Fibroblast of the aortic adventitia (primary cell): ENCODE results near the gene TMEM270. TPM values are rescaled to one million over a fixed set of nuclear protein-coding genes. Genes with fewer than 3 reads are reported as not detected.
A peak's percentile ranks its signal among the peaks of the same experiment; 100 is the strongest.

ENCODE experiments used
- DNase-seq: peaks from one replicate; pipeline ENCODE4 v3.0.0-alpha.2; 2010; ENCODE audit warnings: low read depth
- H3K4me3 ChIP-seq: 2 replicates; pipeline ENCODE4 v1.5.1; 2011; ENCODE audit warnings: low read depth, mild to moderate bottlenecking, control low read depth, low read length, moderate library complexity
- CTCF ChIP-seq: IDR thresholded peaks from 2 replicates; pipeline ENCODE4 v1.5.1; 2011; ENCODE audit warnings: mild to moderate bottlenecking, low read length, control low read depth, inconsistent platforms; ENCODE audit not compliant: insufficient read depth
- total RNA-seq: library from RNA; depleted of rRNA; stranded (reverse); fragments of >200 nt; gene quantifications from 2 replicates; pipeline ENCODE4 v1.2.3, GENCODE V29; 2012; ENCODE audit warnings: low replicate concordance

The TMEM270 gene
- total RNA-seq, 1 donor, result not detected

GRCh38 chr7:73901823-73902597, 41.1 kb downstream of the TMEM270 start:
- no peak for DNase-seq
- H3K4me3 ChIP-seq, result no peak overlapping the region
- TF ChIP-seq CTCF, result no peak

- H3K4me3 ChIP-seq, result no peak overlapping the region
- TF ChIP-seq CTCF, result no peak
- no peak for DNase-seq
These were observed 42.6 kb downstream of the TMEM270 start for GRCh38 chr7:73903321-73904218.

- peak; percentile 67 for DNase-seq
- H3K4me3 ChIP-seq, result no peak overlapping the region
- TF ChIP-seq CTCF, result no peak
These were observed 43.5 kb downstream of the TMEM270 start for GRCh38 chr7:73904219-73905137.

GRCh38 chr7:73905360-73905759, 44.4 kb downstream of the TMEM270 start:
- no peak overlapping the region for H3K4me3 ChIP-seq
- TF ChIP-seq CTCF, result no peak
- DNase-seq, result no peak

- no peak for TF ChIP-seq CTCF
These were observed 45.9 kb downstream of the TMEM270 start for GRCh38 chr7:73906874-73907273.

GRCh38 chr7:73907554-73908122, 46.7 kb downstream of the TMEM270 start:
- no peak for DNase-seq
- no peak for TF ChIP-seq CTCF
- H3K4me3 ChIP-seq, result no peak overlapping the region

More at GRCh38 chr7:73906874-73907273, 45.9 kb downstream of the TMEM270 start:
- H3K4me3 ChIP-seq, result no peak overlapping the region
- DNase-seq, result no peak
